Astrocyte of the cerebellum (primary cell): ENCODE data around the gene CDIP1.

Source experiments
- DNase-seq: peaks from one replicate; pipeline ENCODE4 v3.0.0-alpha.2; 2011; ENCODE audit warnings: low read depth
- H3K4me3 ChIP-seq: 2 replicates; pipeline ENCODE4 v1.5.1; 2011; ENCODE audit warnings: mild to moderate bottlenecking, low read depth, low read length, moderate library complexity
- in situ Hi-C: cut with HindIII; loops from 2 replicates; pipeline ENCODE4 v1.10.0; 2017; ENCODE audit warnings: low sequenced_read_pairs
- TF ChIP-seq, protein P1 (sequence below): IDR thresholded peaks from 2 replicates; pipeline ENCODE4 v1.5.1; 2012; ENCODE audit warnings: low read length, low read depth, moderate library complexity, mild to moderate bottlenecking; ENCODE audit errors: missing control alignments

Gene CDIP1

DNA sequence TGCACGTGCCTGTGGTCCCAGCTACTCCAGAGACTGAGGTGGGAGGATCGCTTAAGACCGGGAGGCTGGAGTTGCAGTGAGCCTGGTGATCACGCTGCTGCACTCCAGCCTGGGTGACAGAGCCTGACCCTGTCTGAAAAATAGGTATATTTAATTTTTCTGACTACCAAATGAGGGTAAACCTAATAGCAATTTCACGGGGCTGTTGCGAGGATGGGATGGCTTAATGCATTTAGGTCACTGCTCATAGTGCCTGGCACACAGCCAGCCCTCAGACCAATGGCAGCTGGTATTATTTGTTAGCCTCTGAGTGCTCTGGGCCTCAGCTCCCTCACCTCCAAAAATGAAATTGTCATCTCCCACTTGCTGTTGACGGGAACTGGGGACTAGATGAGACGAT is 5.9 kb upstream of the CDIP1 start:
- in situ Hi-C loops = no loop called here
- H3K4me3 ChIP-seq = no peak overlapping the region
- DNase-seq = no peak
- TF ChIP-seq, protein P1, sequence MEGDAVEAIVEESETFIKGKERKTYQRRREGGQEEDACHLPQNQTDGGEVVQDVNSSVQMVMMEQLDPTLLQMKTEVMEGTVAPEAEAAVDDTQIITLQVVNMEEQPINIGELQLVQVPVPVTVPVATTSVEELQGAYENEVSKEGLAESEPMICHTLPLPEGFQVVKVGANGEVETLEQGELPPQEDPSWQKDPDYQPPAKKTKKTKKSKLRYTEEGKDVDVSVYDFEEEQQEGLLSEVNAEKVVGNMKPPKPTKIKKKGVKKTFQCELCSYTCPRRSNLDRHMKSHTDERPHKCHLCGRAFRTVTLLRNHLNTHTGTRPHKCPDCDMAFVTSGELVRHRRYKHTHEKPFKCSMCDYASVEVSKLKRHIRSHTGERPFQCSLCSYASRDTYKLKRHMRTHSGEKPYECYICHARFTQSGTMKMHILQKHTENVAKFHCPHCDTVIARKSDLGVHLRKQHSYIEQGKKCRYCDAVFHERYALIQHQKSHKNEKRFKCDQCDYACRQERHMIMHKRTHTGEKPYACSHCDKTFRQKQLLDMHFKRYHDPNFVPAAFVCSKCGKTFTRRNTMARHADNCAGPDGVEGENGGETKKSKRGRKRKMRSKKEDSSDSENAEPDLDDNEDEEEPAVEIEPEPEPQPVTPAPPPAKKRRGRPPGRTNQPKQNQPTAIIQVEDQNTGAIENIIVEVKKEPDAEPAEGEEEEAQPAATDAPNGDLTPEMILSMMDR = no peak

DNA sequence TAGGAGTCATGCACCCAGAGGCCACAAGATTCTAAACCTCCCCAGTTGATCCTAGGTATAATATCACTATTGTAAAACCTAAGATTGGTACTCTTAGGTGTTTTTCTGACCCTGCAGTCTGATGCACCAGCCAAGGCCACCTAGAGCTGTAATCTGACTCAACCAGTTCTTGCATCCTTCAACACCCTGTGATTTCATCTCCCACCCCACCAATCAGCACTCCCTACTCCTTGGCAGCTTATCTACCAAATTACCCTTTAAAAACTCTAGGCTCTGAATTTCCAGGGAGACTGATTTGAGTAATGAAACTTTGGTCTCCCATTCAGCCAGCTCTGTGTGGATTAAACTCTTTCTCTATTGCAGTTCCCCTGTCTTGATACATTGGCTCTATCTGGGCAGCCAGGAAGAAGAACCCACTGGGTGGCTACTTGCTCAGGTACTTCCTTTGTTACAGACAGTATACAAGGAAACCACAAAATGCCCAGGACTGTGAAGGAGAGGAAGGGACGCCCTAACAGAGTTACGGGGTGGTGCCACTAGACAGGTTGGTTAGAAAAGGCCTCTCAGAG is 1.2 kb upstream of the CDIP1 start:
- TF ChIP-seq, protein P1 = no peak

GRCh38 chr16:4537376-4538343 is 913 bp downstream of the CDIP1 start:
- peak overlapping the region; percentile 58 for H3K4me3 ChIP-seq
- TF ChIP-seq, protein P1 = no peak
- in situ Hi-C loops = no loop called here
- no peak for DNase-seq

More for the DNA sequence above, 1.2 kb upstream of the CDIP1 start:
- in situ Hi-C loops = no loop called here
- H3K4me3 ChIP-seq = no peak overlapping the region
- DNase-seq = no peak

GRCh38 chr16:4536391-4537106 is 2.0 kb downstream of the CDIP1 start:
- no peak overlapping the region for H3K4me3 ChIP-seq
- in situ Hi-C loops = no loop called here
- TF ChIP-seq, protein P1 = no peak
- no peak for DNase-seq

GRCh38 chr16:4535627-4536108 is 2.9 kb downstream of the CDIP1 start:
- TF ChIP-seq, protein P1 = no peak
- DNase-seq = no peak
- H3K4me3 ChIP-seq = no peak overlapping the region
- in situ Hi-C loops = no loop called here

DNA sequence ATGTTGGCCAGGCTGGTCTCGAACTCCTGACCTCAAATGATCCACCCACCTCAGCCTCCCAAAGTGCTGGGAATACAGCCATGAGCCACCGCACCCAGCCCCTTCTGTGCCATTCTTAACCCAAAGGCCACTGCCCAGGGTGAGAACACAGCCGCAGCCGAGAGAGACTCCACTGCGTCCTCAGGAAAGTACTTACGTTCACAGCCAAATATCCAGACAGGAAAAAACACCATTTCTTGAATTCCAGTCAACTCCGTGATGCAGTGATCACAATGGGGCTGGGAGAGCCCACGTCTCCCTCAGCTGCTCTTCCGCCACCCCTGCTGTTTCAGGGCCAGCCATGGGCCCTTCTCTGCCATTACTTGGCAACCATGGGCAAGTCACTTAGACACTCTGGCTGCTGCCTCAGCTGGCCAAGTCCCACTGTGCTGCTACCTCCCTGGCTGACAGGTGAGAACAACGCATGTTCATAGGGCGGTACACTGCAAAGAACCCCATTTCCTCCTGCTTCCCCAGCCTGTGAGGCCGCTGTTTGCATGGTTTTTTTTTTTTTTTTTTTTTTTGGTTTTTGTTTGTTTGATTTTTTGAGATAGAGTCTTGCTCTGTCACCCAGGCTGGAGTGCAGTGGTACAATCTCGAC is 4.3 kb downstream of the CDIP1 start:
- no peak for DNase-seq
- TF ChIP-seq, protein P1 = no peak
- in situ Hi-C loops = no loop called here
- H3K4me3 ChIP-seq = no peak overlapping the region
